Measurements from ENCODE around the gene WEE1. TPM values are rescaled to one million over a fixed set of nuclear protein-coding genes. Genes with fewer than 3 reads are reported as not detected.

The WEE1 gene
- total RNA-seq, 1 experiment from 2014 or later: 54.9 TPM

DNA sequence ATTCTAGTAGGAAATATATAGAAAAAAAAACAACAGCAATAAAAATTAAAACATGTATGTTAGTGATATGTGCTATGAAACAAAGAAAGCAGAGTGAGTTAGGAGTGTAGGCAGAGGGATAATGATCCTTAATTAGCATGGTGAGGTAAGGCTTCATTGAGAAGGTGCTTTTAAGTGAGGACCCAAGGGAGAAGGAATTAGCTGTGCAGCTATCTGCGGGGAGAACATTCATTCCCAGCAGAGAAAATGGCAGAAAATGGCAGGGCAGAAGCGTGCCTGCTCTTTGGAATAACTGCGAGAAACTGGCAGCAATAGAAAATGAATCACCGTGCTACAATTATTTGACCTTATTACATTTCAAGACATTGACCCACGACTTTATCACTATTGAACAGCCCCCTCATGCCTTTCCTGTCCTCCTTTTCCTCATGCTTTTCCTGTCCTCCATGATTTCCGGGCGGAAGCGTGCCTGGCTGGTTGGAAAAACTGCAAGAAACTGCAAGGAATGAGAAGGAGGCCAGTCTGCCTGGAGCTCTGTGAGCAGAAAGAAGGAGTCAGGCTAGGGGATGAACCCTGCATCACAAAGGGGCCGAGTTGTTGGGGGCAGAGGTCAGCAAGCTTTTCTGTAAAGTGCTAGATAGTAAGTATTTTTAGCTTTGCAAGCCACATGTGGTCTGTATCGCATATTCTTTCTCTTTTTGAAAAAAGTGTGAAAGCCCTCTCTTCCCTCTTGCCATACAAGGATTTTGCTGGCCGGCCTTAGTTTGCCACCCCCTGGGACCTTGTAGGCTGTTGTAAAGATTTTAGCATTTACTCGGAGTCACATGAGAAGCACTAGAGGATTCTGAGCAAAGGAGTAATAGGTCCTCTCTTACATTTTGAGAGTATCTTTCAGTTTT lies 53.3 kb downstream of the WEE1 start:
- no peak for DNase-seq (ENCODE audit: low spot score)
- intact Hi-C loops (cut with micrococcal nuclease; ENCODE audit: unreplicated experiment): no loop called here
- Histone ChIP-seq H3K4me3 (ENCODE audit: low read depth, low read length, poor library complexity, severe bottlenecking) (no peak overlapping the region), H3K4me1 (ENCODE audit: insufficient read depth, low read length, poor library complexity, severe bottlenecking) (no peaks in the 10 kb centered on the region), H3K9me3 (ENCODE audit: low read depth, low read length, poor library complexity, severe bottlenecking) (no peaks in the 10 kb centered on the region), H3K36me3 (ENCODE audit: insufficient read depth, low read length, poor library complexity, severe bottlenecking) (no peaks in the 10 kb centered on the region), H3K27ac (ENCODE audit: low read depth, low read length, poor library complexity, severe bottlenecking) (no peak overlapping the region), H3K27me3 (replicated peaks; ENCODE audit: insufficient read depth, low read depth, low read length, poor library complexity) (no peaks in the 10 kb centered on the region)
- BruUV-seq (replicated peaks): no TSS peak
- CTCF ChIA-PET: no interaction called here
- no peak for TF ChIP-seq EZH2 (IDR thresholded peaks at IDR 0.05; ENCODE audit: borderline replicate concordance, low read depth, low read length, poor library complexity, severe bottlenecking)
- TF ChIP-seq, protein P1, sequence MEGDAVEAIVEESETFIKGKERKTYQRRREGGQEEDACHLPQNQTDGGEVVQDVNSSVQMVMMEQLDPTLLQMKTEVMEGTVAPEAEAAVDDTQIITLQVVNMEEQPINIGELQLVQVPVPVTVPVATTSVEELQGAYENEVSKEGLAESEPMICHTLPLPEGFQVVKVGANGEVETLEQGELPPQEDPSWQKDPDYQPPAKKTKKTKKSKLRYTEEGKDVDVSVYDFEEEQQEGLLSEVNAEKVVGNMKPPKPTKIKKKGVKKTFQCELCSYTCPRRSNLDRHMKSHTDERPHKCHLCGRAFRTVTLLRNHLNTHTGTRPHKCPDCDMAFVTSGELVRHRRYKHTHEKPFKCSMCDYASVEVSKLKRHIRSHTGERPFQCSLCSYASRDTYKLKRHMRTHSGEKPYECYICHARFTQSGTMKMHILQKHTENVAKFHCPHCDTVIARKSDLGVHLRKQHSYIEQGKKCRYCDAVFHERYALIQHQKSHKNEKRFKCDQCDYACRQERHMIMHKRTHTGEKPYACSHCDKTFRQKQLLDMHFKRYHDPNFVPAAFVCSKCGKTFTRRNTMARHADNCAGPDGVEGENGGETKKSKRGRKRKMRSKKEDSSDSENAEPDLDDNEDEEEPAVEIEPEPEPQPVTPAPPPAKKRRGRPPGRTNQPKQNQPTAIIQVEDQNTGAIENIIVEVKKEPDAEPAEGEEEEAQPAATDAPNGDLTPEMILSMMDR (conservative IDR thresholded peaks at IDR 0.05; ENCODE audit: low read depth, low read length): no peak
- POLR2A ChIA-PET (ENCODE audit: low non-redundant PET): no interaction called here

DNA sequence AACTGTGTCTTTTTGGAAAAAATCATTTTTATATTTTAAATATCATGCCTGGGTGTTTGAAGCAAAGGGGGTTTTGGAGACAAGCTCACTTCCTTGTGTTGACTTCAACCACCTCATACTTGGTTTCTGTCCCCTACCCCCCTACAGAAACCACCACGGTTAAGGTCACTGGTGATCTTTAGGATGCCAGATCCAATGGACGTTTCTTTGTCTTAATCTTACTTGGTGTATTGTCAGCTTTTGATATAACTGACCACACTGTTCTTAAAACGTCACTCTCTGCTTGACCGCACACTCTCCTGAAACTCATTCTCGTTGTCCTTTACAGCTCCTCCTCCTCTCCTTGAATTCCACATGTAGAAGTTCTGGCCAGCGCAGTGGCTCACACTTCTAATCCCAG lies 55.6 kb downstream of the WEE1 start:
- DNase-seq (ENCODE audit: low spot score): no peak
- no peaks in the 10 kb centered on the region for H3K36me3 ChIP-seq (ENCODE audit: insufficient read depth, low read length, poor library complexity, severe bottlenecking)

DNA sequence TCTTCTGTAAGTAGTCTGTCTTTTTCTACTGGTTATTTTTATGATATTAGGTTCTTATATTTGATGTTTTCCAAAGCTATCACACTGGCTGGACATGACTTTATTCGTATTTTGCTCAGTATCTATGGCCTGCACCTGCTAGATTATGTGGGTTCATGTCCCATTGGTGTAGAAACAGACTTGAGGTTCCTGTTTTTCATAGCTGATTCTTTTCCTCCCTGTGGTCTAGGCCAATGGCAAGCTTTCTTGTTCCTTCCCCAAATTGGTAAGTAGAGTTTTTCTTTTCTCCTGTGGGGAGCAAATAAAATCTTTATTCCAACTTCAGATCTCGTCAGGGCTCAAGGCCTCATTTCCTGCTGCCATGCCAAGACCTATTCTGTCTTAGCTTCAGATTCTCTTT lies 60.2 kb downstream of the WEE1 start:
- Histone ChIP-seq H3K27ac (ENCODE audit: low read depth, low read length, poor library complexity, severe bottlenecking) (no peak overlapping the region), H3K4me1 (ENCODE audit: insufficient read depth, low read length, poor library complexity, severe bottlenecking) (no peaks in the 10 kb centered on the region), H3K9me3 (ENCODE audit: low read depth, low read length, poor library complexity, severe bottlenecking) (no peaks in the 10 kb centered on the region), H3K4me3 (ENCODE audit: low read depth, low read length, poor library complexity, severe bottlenecking) (no peak overlapping the region), H3K36me3 (ENCODE audit: insufficient read depth, low read length, poor library complexity, severe bottlenecking) (no peaks in the 10 kb centered on the region), H3K27me3 (replicated peaks; ENCODE audit: insufficient read depth, low read depth, low read length, poor library complexity) (no peaks in the 10 kb centered on the region)
- TF ChIP-seq, protein P1 (conservative IDR thresholded peaks at IDR 0.05; ENCODE audit: low read depth, low read length): no peak
- TF ChIP-seq EZH2 (IDR thresholded peaks at IDR 0.05; ENCODE audit: borderline replicate concordance, low read depth, low read length, poor library complexity, severe bottlenecking): no peak
- ChIA-PET CTCF (no interaction called here), POLR2A (ENCODE audit: low non-redundant PET) (no interaction called here)
- no peak for DNase-seq (ENCODE audit: low spot score)
- intact Hi-C loops (cut with micrococcal nuclease; ENCODE audit: unreplicated experiment): no loop called here
- no TSS peak for BruUV-seq (replicated peaks)

More for the DNA sequence above, 55.6 kb downstream of the WEE1 start:
- Histone ChIP-seq H3K4me1 (ENCODE audit: insufficient read depth, low read length, poor library complexity, severe bottlenecking) (no peaks in the 10 kb centered on the region), H3K27ac (ENCODE audit: low read depth, low read length, poor library complexity, severe bottlenecking) (no peak overlapping the region), H3K27me3 (replicated peaks; ENCODE audit: insufficient read depth, low read depth, low read length, poor library complexity) (no peaks in the 10 kb centered on the region), H3K4me3 (ENCODE audit: low read depth, low read length, poor library complexity, severe bottlenecking) (no peak overlapping the region), H3K9me3 (ENCODE audit: low read depth, low read length, poor library complexity, severe bottlenecking) (no peaks in the 10 kb centered on the region)
- intact Hi-C loops (cut with micrococcal nuclease; ENCODE audit: unreplicated experiment): no loop called here
- BruUV-seq (replicated peaks): no TSS peak
- ChIA-PET CTCF (no interaction called here), POLR2A (ENCODE audit: low non-redundant PET) (no interaction called here)
- TF ChIP-seq, protein P1 (conservative IDR thresholded peaks at IDR 0.05; ENCODE audit: low read depth, low read length): no peak
- TF ChIP-seq EZH2 (IDR thresholded peaks at IDR 0.05; ENCODE audit: borderline replicate concordance, low read depth, low read length, poor library complexity, severe bottlenecking): no peak
